Gastrocnemius medialis (tissue), 4 donors: Measurements from ENCODE around the gene CCDC107.

Experiments
- CTCF ChIP-seq, 5 experiments: fragments of 450-650 bp in 3 of 5; fragments of 200-600 bp in 2 of 5; sonication (generic) in 2 of 5; IDR thresholded peaks in 4 of 5; conservative IDR thresholded peaks in 1 of 5; 1 replicate in 4 of 5; 2 replicates in 1 of 5; pipeline ENCODE4 v1.5.1; 2016 to 2019; ENCODE audit warnings: antibody characterized with exemption in 5 of 5, mild to moderate bottlenecking in 3 of 5, moderate library complexity in 3 of 5
- POLR2A ChIP-seq, 2 donors: fragments of 450-650 bp; IDR thresholded peaks; one replicate each; pipeline ENCODE4 v1.6.1; 2017; ENCODE audit warnings: antibody characterized with exemption in 2 of 2, mild to moderate bottlenecking in 2 of 2, moderate library complexity in 2 of 2

GRCh38 chr9:35703906-35704672 lies 46.0 kb downstream of the CCDC107 start:
- TF ChIP-seq POLR2A (IDR thresholded peaks at IDR 0.05) (no peak), CTCF (IDR thresholded peaks at IDR 0.05 in 4 of 5, conservative IDR thresholded peaks at IDR 0.05 in 1 of 5) (no peak)
